ENCODE results near the gene AGPS.

GRCh38 chr2:177427316-177427715 is 34.7 kb downstream of the AGPS start:
- TF ChIP-seq CTCF (IDR thresholded peaks at IDR 0.05) (no peak), EZH2 (IDR thresholded peaks at IDR 0.05; ENCODE audit: borderline replicate concordance, insufficient read depth, low read depth, low read length, poor library complexity, severe bottlenecking) (no peak)

All from B cell (primary cell).